OCI-LY7 (cell line): Measurements from ENCODE around the gene ZBTB22. TPM values are rescaled to one million over a fixed set of nuclear protein-coding genes. Genes with fewer than 3 reads are reported as not detected.
"Not testable (repeated sequence)": the region's sequence is repeated elsewhere in the genome, so short reads cannot be mapped to it uniquely, and the experiment has no call there.

Experiments
- Bru-seq: library from RNA; stranded (reverse); fragments of 400-500 nt; gene quantifications from one replicate; lab custom pipeline; 2021; lab: Mats Ljungman, UMichigan
- BruChase-seq, 2 experiments: library from RNA; stranded (reverse); fragments of 400-500 nt; gene quantifications; one replicate each; lab custom pipeline; 2021; lab: Mats Ljungman, UMichigan
- BruUV-seq: library from RNA; stranded (reverse); fragments of 400-500 nt; replicated peaks from 2 replicates; lab custom pipeline; 2021; lab: Mats Ljungman, UMichigan
- CTCF ChIA-PET: fragments of 300-600 bp; sonication (Branson Sonifier 250); formaldehyde crosslinking; loops from one replicate; lab custom pipeline; 2022; ENCODE audit warnings: antibody characterized with exemption; ENCODE audit not compliant: unreplicated experiment; lab: Charles Lee
- POLR2A ChIA-PET: fragments of 300-600 bp; sonication (Branson Sonifier 250); formaldehyde crosslinking; loops from one replicate; lab custom pipeline; 2022; ENCODE audit warnings: antibody characterized with exemption; lab: Charles Lee
- DNase-seq: peaks from one replicate; pipeline ENCODE4 v3.0.0-alpha.2; 2015; ENCODE audit warnings: low spot score
- H2AFZ ChIP-seq: fragments of 200-600 bp; sonication (generic), shearing (Covaris generic); 2 replicates; pipeline ENCODE4 v1.6.1; 2014; ENCODE audit warnings: mild to moderate bottlenecking, antibody characterized with exemption, low read length, moderate library complexity
- H3K27ac ChIP-seq: fragments of 200-600 bp; sonication (generic); 2 replicates; pipeline ENCODE4 v1.5.1; 2014; ENCODE audit warnings: mixed run types, low read depth, mild to moderate bottlenecking, moderate library complexity, low read length, inconsistent platforms; ENCODE audit not compliant: poor library complexity, severe bottlenecking
- H3K36me3 ChIP-seq: fragments of 200-600 bp; sonication (generic); 2 replicates; pipeline ENCODE4 v1.6.1; 2014; ENCODE audit warnings: mild to moderate bottlenecking, antibody characterized with exemption, low read length, moderate library complexity, mixed read lengths; ENCODE audit not compliant: insufficient read depth
- H3K4me1 ChIP-seq: fragments of 200-600 bp; sonication (generic); 2 replicates; pipeline ENCODE4 v1.5.1; 2014; ENCODE audit warnings: mild to moderate bottlenecking, low read length; ENCODE audit not compliant: insufficient read depth, poor library complexity, severe bottlenecking
- H3K4me2 ChIP-seq: fragments of 200-600 bp; sonication (generic); 2 replicates; pipeline ENCODE4 v1.6.1; 2014; ENCODE audit warnings: mild to moderate bottlenecking, low read length
- H3K4me3 ChIP-seq: fragments of 200-600 bp; sonication (generic); 2 replicates; pipeline ENCODE4 v1.5.1; 2014; ENCODE audit warnings: mild to moderate bottlenecking, low read depth, low read length; ENCODE audit not compliant: poor library complexity, severe bottlenecking
- H3K79me2 ChIP-seq: fragments of 200-600 bp; sonication (generic); 2 replicates; pipeline ENCODE4 v1.6.1; 2016; ENCODE audit warnings: low read depth, mild to moderate bottlenecking, low read length, moderate library complexity, mixed read lengths; ENCODE audit not compliant: insufficient read depth
- H3K9me2 ChIP-seq: fragments of 200-600 bp; sonication (generic); 2 replicates; pipeline ENCODE4 v1.6.1; 2016; ENCODE audit warnings: mild to moderate bottlenecking, low read length, mixed read lengths; ENCODE audit not compliant: insufficient read depth
- H3K9me3 ChIP-seq: fragments of 200-600 bp; sonication (generic); 2 replicates; pipeline ENCODE4 v1.6.1; 2014; ENCODE audit warnings: mild to moderate bottlenecking, mixed run types, low read length, mixed read lengths
- H4K20me1 ChIP-seq: fragments of 200-600 bp; sonication (generic); 2 replicates; pipeline ENCODE4 v1.6.1; 2014; ENCODE audit warnings: mild to moderate bottlenecking, antibody characterized with exemption, low read length, moderate library complexity, mixed read lengths; ENCODE audit not compliant: insufficient read depth
- EZH2phosphoT487 ChIP-seq: fragments of 200-600 bp; sonication (generic); IDR thresholded peaks from 2 replicates; pipeline ENCODE4 v1.6.1; 2018; ENCODE audit warnings: low read depth, borderline replicate concordance, mild to moderate bottlenecking, mixed run types, antibody characterized with exemption, low read length, moderate library complexity, mixed read lengths
- intact Hi-C: fragments of 100-400 bp; cut with micrococcal nuclease; formaldehyde crosslinking; loops from one replicate; pipeline ENCODE4 v1.10.0; 2022; ENCODE audit not compliant: unreplicated experiment
- long read RNA-seq: library from polyadenylated mRNA; stranded (forward); transcript quantifications from one replicate; pipeline ENCODE4 v2.0.0, GENCODE V29; 2022
- total RNA-seq, 2 experiments: library from RNA; depleted of rRNA in 1 of 2; stranded (reverse); fragments of >200 nt in 1 of 2; shearing (Covaris generic) in 1 of 2; gene quantifications; 2 replicates each; pipeline ENCODE4 v1.2.3, GENCODE V29; 2014 to 2022
- TF ChIP-seq, protein P1 (sequence below): fragments of 200-600 bp; sonication (generic); conservative IDR thresholded peaks from 2 replicates; pipeline ENCODE4 v1.5.1; 2014; ENCODE audit warnings: mild to moderate bottlenecking, antibody characterized with exemption, low read length, moderate library complexity, mixed read lengths

ZBTB22 gene, protein sequence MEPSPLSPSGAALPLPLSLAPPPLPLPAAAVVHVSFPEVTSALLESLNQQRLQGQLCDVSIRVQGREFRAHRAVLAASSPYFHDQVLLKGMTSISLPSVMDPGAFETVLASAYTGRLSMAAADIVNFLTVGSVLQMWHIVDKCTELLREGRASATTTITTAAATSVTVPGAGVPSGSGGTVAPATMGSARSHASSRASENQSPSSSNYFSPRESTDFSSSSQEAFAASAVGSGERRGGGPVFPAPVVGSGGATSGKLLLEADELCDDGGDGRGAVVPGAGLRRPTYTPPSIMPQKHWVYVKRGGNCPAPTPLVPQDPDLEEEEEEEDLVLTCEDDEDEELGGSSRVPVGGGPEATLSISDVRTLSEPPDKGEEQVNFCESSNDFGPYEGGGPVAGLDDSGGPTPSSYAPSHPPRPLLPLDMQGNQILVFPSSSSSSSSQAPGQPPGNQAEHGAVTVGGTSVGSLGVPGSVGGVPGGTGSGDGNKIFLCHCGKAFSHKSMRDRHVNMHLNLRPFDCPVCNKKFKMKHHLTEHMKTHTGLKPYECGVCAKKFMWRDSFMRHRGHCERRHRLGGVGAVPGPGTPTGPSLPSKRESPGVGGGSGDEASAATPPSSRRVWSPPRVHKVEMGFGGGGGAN
- total RNA-seq (2014; rRNA removed; shearing (Covaris generic)): 17.4 and 21.6 TPM in 2 replicates
- total RNA-seq (2022): 14.1 and 18.5 TPM in 2 replicates
- Bru-seq, nascent RNA: percentile 54 among the genes with signal in this experiment
- BruChase-seq, experiment 1, labeled RNA remaining after a 6-hour chase: percentile 60 among the genes with signal in this experiment
- percentile 69 among the genes with signal in this experiment for BruChase-seq, experiment 2, labeled RNA remaining after a 2-hour chase
- long read RNA-seq, transcript ZBTB22-208 (2 exons, 2,651 nt): major isoform, 31 of 35 reads
- long read RNA-seq, partial matches to known transcripts: 0 of 35 reads
- long read RNA-seq, other reads (novel, unspliced or antisense): 4 of 35 reads

DNA sequence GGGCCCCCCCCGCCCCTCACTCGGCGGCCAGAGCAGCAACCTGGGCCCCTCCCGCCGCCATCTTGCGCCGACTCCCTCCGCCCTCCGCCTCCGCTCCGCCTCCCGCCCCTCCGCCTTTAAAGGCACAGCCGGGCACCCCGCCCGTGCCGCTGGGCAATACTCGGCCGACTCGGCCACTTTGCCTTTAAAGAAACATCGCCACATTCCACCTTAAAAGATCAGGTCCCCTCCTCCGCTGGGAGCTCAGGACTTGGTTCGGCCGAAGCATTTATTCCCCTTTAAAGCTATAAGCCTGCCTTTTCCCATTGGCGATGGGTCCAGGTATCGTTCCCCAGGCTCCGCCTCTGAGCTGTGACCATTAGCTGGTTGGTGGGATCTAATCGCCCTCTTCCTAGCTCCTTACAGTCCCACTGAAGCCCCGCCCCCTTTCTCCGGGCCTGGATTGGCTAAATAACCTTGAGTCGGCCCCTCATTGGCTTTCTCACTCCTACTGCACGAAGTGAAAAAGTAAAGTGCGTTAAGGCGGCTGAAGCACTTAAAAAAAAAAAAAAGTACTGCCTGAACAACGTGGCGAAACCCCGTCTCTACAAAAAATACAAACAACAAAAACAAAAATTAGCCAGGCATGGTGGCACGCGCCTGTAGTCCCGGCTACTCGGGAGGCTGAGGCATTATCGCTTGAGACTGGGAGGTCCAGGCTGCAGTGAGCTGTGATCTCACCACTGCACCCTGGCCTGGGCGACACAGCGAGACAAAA lies at the start of gene ZBTB22:
Gene ZBTB22 (minus strand): TSS at position 76 of the 757 bp plus-strand sequence. CDS start 828 bp downstream, outside the sequence.
- Histone ChIP-seq H3K79me2 (peaks cover 50% of the 10 kb centered on the region), H3K4me3 (peak within 1 kb of the TSS; percentile 73), H3K4me2 (peak within 1 kb of the TSS; percentile 84), H2AFZ (peak within 1 kb of the TSS; percentile 18; the same call in 1 of the 2 replicates), H3K36me3 (peaks cover 44% of the 10 kb centered on the region), H4K20me1 (no peaks in the 10 kb centered on the region), H3K9me2 (no peaks in the 10 kb centered on the region), H3K27ac (peak within 1 kb of the TSS; percentile 79), H3K9me3 (no peaks in the 10 kb centered on the region), H3K4me1 (peaks cover 55% of the 10 kb centered on the region)
- intact Hi-C loops: no loop called here
- TF ChIP-seq, protein P1, sequence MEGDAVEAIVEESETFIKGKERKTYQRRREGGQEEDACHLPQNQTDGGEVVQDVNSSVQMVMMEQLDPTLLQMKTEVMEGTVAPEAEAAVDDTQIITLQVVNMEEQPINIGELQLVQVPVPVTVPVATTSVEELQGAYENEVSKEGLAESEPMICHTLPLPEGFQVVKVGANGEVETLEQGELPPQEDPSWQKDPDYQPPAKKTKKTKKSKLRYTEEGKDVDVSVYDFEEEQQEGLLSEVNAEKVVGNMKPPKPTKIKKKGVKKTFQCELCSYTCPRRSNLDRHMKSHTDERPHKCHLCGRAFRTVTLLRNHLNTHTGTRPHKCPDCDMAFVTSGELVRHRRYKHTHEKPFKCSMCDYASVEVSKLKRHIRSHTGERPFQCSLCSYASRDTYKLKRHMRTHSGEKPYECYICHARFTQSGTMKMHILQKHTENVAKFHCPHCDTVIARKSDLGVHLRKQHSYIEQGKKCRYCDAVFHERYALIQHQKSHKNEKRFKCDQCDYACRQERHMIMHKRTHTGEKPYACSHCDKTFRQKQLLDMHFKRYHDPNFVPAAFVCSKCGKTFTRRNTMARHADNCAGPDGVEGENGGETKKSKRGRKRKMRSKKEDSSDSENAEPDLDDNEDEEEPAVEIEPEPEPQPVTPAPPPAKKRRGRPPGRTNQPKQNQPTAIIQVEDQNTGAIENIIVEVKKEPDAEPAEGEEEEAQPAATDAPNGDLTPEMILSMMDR: no peak
- no peak for TF ChIP-seq EZH2phosphoT487
- CTCF ChIA-PET: interaction anchor here (0.6 to 1.3 kb wide), 4 partner anchors 27 to 230 kb away, joined by 3 to 6 read pairs (median 4); partner anchors contain the start of gene SYNGAP1
- no TSS peak for BruUV-seq
- DNase-seq: peak; percentile 98
- POLR2A ChIA-PET: interaction anchor here (0.5 to 3.5 kb wide), 21 partner anchors 11 to 1598 kb away, joined by 3 to 20 read pairs (median 4); partner anchors contain the start of genes B3GALT4, PFDN6, RPS18 and VPS52

DNA sequence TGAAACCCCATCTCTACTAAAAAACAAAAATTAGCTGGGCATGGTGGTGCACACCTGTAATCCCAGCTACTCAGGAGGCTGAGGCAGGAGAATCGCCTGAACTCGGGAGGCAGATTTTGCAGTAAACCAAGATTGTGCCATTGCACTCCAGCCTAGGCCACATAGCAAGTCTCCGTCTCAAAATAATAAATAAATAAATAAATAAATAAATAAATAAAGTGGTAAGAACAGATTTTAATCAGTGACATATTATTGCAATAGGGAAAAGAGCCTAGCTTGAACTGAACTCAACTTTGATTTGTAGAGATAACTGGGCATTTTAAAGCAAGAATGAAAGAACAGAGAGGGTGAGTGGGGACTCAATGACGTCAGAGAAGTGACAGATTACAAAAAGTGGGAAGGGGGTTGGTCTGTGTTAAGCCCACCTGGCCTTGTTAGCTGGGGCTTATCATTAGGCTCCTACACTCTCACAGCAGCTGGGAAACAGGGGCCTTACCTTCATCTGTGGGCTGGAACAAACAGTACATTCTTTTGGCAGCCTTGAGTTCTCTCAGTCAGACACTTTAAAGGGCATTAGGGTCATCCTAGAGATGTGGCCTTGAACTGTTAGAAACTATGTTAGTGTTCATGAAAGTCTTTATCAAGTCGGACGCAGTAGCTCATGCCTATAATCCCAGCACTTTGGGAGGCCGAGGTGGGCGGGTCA lies 49.6 kb upstream of the ZBTB22 start:
- H2AFZ ChIP-seq: no peak overlapping the region
- intact Hi-C loops: no loop called here
- CTCF ChIA-PET: no interaction called here
- H3K4me2 ChIP-seq: no peak overlapping the region
- H4K20me1 ChIP-seq: no peaks in the 10 kb centered on the region
- POLR2A ChIA-PET: no interaction called here
- no peak overlapping the region for H3K4me3 ChIP-seq
- H3K4me1 ChIP-seq: peaks cover 4% of the 10 kb centered on the region
- no peaks in the 10 kb centered on the region for H3K36me3 ChIP-seq
- DNase-seq: no peak
- H3K27ac ChIP-seq: no peak overlapping the region
- no TSS peak for BruUV-seq
- H3K9me3 ChIP-seq: no peaks in the 10 kb centered on the region
- TF ChIP-seq, protein P1: no peak
- TF ChIP-seq EZH2phosphoT487: no peak
- H3K79me2 ChIP-seq: no peaks in the 10 kb centered on the region
- H3K9me2 ChIP-seq: no peaks in the 10 kb centered on the region

DNA sequence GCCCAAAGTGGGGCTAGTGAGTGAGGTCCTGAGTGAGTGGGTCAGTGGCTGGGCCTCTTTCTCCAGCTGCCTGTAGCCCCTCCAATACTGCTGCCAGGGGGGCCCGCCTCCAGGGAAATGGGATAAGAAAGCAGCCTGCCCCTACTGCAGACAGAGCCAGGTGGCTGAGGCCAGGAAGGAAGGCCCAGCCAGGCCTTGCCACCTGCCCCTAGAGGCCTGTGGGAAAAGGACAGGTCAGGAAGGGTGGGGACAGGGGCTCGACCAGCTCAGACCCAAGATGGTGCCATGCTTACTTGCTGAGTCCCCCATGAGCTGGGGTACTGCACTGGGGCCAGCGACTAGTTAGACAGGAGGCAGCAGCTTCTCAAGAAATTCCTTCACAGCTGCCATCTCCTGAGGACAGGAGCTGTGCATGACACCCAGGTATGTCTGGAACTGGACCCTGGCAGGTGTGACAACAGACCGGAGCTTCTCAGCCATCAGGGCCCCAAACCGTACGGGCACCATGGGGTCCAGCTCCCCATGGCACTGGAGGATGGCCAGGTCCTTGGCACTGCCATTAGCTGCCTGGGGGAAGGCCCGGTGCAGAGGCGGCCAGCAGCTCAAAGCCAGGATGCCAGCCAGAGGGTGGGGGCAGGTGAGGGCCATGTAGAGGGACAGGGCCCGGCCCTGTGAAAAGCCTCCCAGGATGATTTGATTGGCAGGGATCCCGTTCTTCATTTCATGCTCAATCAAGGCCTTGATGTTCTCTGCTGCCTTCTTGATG lies 47.8 kb upstream of the ZBTB22 start:
- BruUV-seq, DNase-seq, H4K20me1 ChIP-seq, H3K4me1 ChIP-seq, H3K9me2 ChIP-seq, H3K4me3 ChIP-seq, H3K27ac ChIP-seq, H3K79me2 ChIP-seq, H3K4me2 ChIP-seq, H3K36me3 ChIP-seq, intact Hi-C loops, H3K9me3 ChIP-seq: not testable (repeated sequence)
- ChIA-PET CTCF (interaction anchor here (0.6 kb wide), 1 partner anchor 48 kb away, joined by 3 read pairs; the partner anchor contains the start of gene ZBTB22), POLR2A (interaction anchor here (0.6 kb wide), 1 partner anchor 17 kb away, joined by 4 read pairs; no protein-coding TSS in a partner anchor)
- 0 out of 2 replicates have a peak overlapping the region, but pooled peaks have one; percentile 26 for H2AFZ ChIP-seq
